ENCODE measurements around the gene DDI2.
A peak's percentile ranks its signal among the peaks of the same experiment; 100 is the strongest.

The DDI2 gene

GRCh38 chr1:15626269-15626950 lies 9.2 kb downstream of the DDI2 start:
- peaks cover 7% of the 10 kb centered on the region; the same call in 1 of the 2 replicates for H3F3A ChIP-seq (ENCODE audit: insufficient read depth)
- H3K27ac ChIP-seq (ENCODE audit: low read depth, low read length): no peak overlapping the region
- H3K27me3 ChIP-seq (ENCODE audit: low read length): no peaks in the 10 kb centered on the region
- TF ChIP-seq CTCF (IDR thresholded peaks at IDR 0.05; ENCODE audit: insufficient read depth, low read length, poor library complexity, severe bottlenecking): no peak
- TF ChIP-seq EZH2phosphoT487 (conservative IDR thresholded peaks at IDR 0.05; ENCODE audit: low read length): no peak
- H4K20me1 ChIP-seq (ENCODE audit: low read depth, low read length): peaks cover 18% of the 10 kb centered on the region; the same call in 1 of the 2 replicates
- no peaks in the 10 kb centered on the region for H3K9me2 ChIP-seq (replicated peaks; ENCODE audit: insufficient read depth, low read length)
- H2AFZ ChIP-seq (ENCODE audit: low read depth, low read length, severe bottlenecking): no peak overlapping the region
- peaks cover 71% of the 10 kb centered on the region for H3K79me2 ChIP-seq (ENCODE audit: insufficient read depth, low read length)
- H3K4me3 ChIP-seq (ENCODE audit: insufficient read depth, low read length, poor library complexity, severe bottlenecking): no peak overlapping the region
- peaks cover 20% of the 10 kb centered on the region; the same call in 1 of the 2 replicates for H3K36me3 ChIP-seq (ENCODE audit: low read length)
- H3K4me2 ChIP-seq (ENCODE audit: low read depth, low read length, poor library complexity, severe bottlenecking): no peak overlapping the region
- H3K9me3 ChIP-seq (ENCODE audit: insufficient read depth, low read length): no peaks in the 10 kb centered on the region
- H3K9ac ChIP-seq (ENCODE audit: low read length): no peak overlapping the region

- H3K4me3 ChIP-seq (ENCODE audit: insufficient read depth, low read length, poor library complexity, severe bottlenecking): no peak overlapping the region
- no peaks in the 10 kb centered on the region for H3K9me3 ChIP-seq (ENCODE audit: insufficient read depth, low read length)
- H3K9ac ChIP-seq (ENCODE audit: low read length): no peak overlapping the region
- 0 out of 2 replicates have a peak overlapping the region, but pooled peaks have one; percentile 1 for H3K27ac ChIP-seq (ENCODE audit: low read depth, low read length)
- H2AFZ ChIP-seq (ENCODE audit: low read depth, low read length, severe bottlenecking): no peak overlapping the region
- peaks cover 23% of the 10 kb centered on the region; the same call in 1 of the 2 replicates for H3K36me3 ChIP-seq (ENCODE audit: low read length)
- H3F3A ChIP-seq (ENCODE audit: insufficient read depth): peaks cover 7% of the 10 kb centered on the region; the same call in 1 of the 2 replicates
- H3K4me2 ChIP-seq (ENCODE audit: low read depth, low read length, poor library complexity, severe bottlenecking): no peak overlapping the region
- no peaks in the 10 kb centered on the region for H3K9me2 ChIP-seq (replicated peaks; ENCODE audit: insufficient read depth, low read length)
- H3K79me2 ChIP-seq (ENCODE audit: insufficient read depth, low read length): peaks cover 60% of the 10 kb centered on the region
- H4K20me1 ChIP-seq (ENCODE audit: low read depth, low read length): peaks cover 13% of the 10 kb centered on the region; the same call in 1 of the 2 replicates
- TF ChIP-seq EZH2phosphoT487 (conservative IDR thresholded peaks at IDR 0.05; ENCODE audit: low read length): no peak
- no peak for TF ChIP-seq CTCF (IDR thresholded peaks at IDR 0.05; ENCODE audit: insufficient read depth, low read length, poor library complexity, severe bottlenecking)
- H3K27me3 ChIP-seq (ENCODE audit: low read length): no peaks in the 10 kb centered on the region
Observed at GRCh38 chr1:15627343-15627988, 10.2 kb downstream of the DDI2 start.

- Histone ChIP-seq H4K20me1 (ENCODE audit: low read depth, low read length) (peaks cover 13% of the 10 kb centered on the region; the same call in 1 of the 2 replicates), H3K9me3 (ENCODE audit: insufficient read depth, low read length) (no peaks in the 10 kb centered on the region), H3F3A (ENCODE audit: insufficient read depth) (peaks cover 7% of the 10 kb centered on the region; the same call in 1 of the 2 replicates), H3K9ac (ENCODE audit: low read length) (no peak overlapping the region), H3K36me3 (ENCODE audit: low read length) (peaks cover 23% of the 10 kb centered on the region; the same call in 1 of the 2 replicates), H3K9me2 (replicated peaks; ENCODE audit: insufficient read depth, low read length) (no peaks in the 10 kb centered on the region), H3K27ac (ENCODE audit: low read depth, low read length) (no peak overlapping the region), H2AFZ (ENCODE audit: low read depth, low read length, severe bottlenecking) (no peak overlapping the region), H3K4me2 (ENCODE audit: low read depth, low read length, poor library complexity, severe bottlenecking) (no peak overlapping the region), H3K79me2 (ENCODE audit: insufficient read depth, low read length) (peaks cover 55% of the 10 kb centered on the region), H3K4me3 (ENCODE audit: insufficient read depth, low read length, poor library complexity, severe bottlenecking) (no peak overlapping the region), H3K27me3 (ENCODE audit: low read length) (no peaks in the 10 kb centered on the region)
- no peak for TF ChIP-seq CTCF (IDR thresholded peaks at IDR 0.05; ENCODE audit: insufficient read depth, low read length, poor library complexity, severe bottlenecking)
- TF ChIP-seq EZH2phosphoT487 (conservative IDR thresholded peaks at IDR 0.05; ENCODE audit: low read length): no peak
Observed at GRCh38 chr1:15628003-15628402, 10.7 kb downstream of the DDI2 start.

All from SU-DHL-6 (cell line).